22Rv1 (cell line): ENCODE data around the gene SLC16A1.
"Not testable (repeated sequence)": the region's sequence is repeated elsewhere in the genome, so short reads cannot be mapped to it uniquely, and the experiment has no call there.

Experiments
- H3K27ac ChIP-seq: fragments of 450-650 bp; 2 replicates; pipeline ENCODE4 v1.5.1; 2017
- CTCF ChIP-seq: fragments of 450-650 bp; IDR thresholded peaks from 2 replicates; pipeline ENCODE4 v1.5.1; 2017; ENCODE audit warnings: mild to moderate bottlenecking
- ZFX ChIP-seq: fragments of 450-650 bp; IDR thresholded peaks from 2 replicates; pipeline ENCODE4 v1.6.1; 2017; ENCODE audit warnings: antibody characterized with exemption, borderline replicate concordance

SLC16A1 gene

GRCh38 chr1:112904071-112904830 lies 51.7 kb downstream of the SLC16A1 start:
- no peak for TF ChIP-seq CTCF
- TF ChIP-seq ZFX, result no peak

GRCh38 chr1:112902221-112902620 lies 53.8 kb downstream of the SLC16A1 start:
- no peak for TF ChIP-seq ZFX
- TF ChIP-seq CTCF, result no peak
- H3K27ac ChIP-seq, result no peak overlapping the region

More at GRCh38 chr1:112904071-112904830, 51.7 kb downstream of the SLC16A1 start:
- H3K27ac ChIP-seq, result no peak overlapping the region

GRCh38 chr1:112901387-112901786 lies 54.6 kb downstream of the SLC16A1 start:
- no peak for TF ChIP-seq CTCF
- no peak for TF ChIP-seq ZFX
- H3K27ac ChIP-seq, result no peak overlapping the region

GRCh38 chr1:112896783-112897182 lies 59.2 kb downstream of the SLC16A1 start:
- no peak overlapping the region for H3K27ac ChIP-seq
- TF ChIP-seq CTCF (no peak), ZFX (no peak)

- no peak overlapping the region for H3K27ac ChIP-seq
- TF ChIP-seq ZFX, result no peak
Observed at GRCh38 chr1:112894561-112895011, 61.4 kb downstream of the SLC16A1 start.

- TF ChIP-seq ZFX (no peak), CTCF (no peak)
- no peak overlapping the region for H3K27ac ChIP-seq
Observed at GRCh38 chr1:112894010-112894292, 62.0 kb downstream of the SLC16A1 start.

- no peak overlapping the region for H3K27ac ChIP-seq
- TF ChIP-seq CTCF (no peak), ZFX (no peak)
Observed at GRCh38 chr1:112893288-112894009, 62.5 kb downstream of the SLC16A1 start.

GRCh38 chr1:112889906-112890305 lies 66.1 kb downstream of the SLC16A1 start:
- not testable (repeated sequence) for H3K27ac ChIP-seq
